ENCODE results near the gene AGO1.
A peak's percentile ranks its signal among the peaks of the same experiment; 100 is the strongest.
"Not testable (repeated sequence)": the region's sequence is repeated elsewhere in the genome, so short reads cannot be mapped to it uniquely, and the experiment has no call there.

AGO1 gene

GRCh38 chr1:35915693-35916092 is 32.7 kb downstream of the AGO1 start:
- DNase-seq (ENCODE audit: low read depth), result no peak

- DNase-seq (ENCODE audit: low read depth), result no peak
Observed at GRCh38 chr1:35923791-35924221, 40.8 kb downstream of the AGO1 start.

- DNase-seq (ENCODE audit: low read depth), result no peak
Observed at GRCh38 chr1:35924838-35925237, 41.8 kb downstream of the AGO1 start.

- DNase-seq (ENCODE audit: low read depth), result no peak
Observed at GRCh38 chr1:35925741-35926140, 42.7 kb downstream of the AGO1 start.

GRCh38 chr1:35927472-35927871 is 44.5 kb downstream of the AGO1 start:
- no peak for DNase-seq (ENCODE audit: low read depth)

GRCh38 chr1:35929730-35930592 is 47.0 kb downstream of the AGO1 start:
- peak; percentile 13 for DNase-seq (ENCODE audit: low read depth)

GRCh38 chr1:35930593-35931445 is 47.8 kb downstream of the AGO1 start, which contains the start of gene AGO3:
TSS of gene AGO3 (plus strand) at chr1:35931105. CDS start at chr1:35931427, 322 bp downstream.
- peak; percentile 85 for DNase-seq (ENCODE audit: low read depth)

GRCh38 chr1:35931446-35932157 is 48.6 kb downstream of the AGO1 start:
- DNase-seq (ENCODE audit: low read depth), result no peak

- no peak for DNase-seq (ENCODE audit: low read depth)
Observed at GRCh38 chr1:35932158-35932636, 49.2 kb downstream of the AGO1 start.

GRCh38 chr1:35932941-35933340 is 49.9 kb downstream of the AGO1 start:
- DNase-seq (ENCODE audit: low read depth), result no peak

- no peak for DNase-seq (ENCODE audit: low read depth)
Observed at GRCh38 chr1:35935442-35936388, 52.7 kb downstream of the AGO1 start.

GRCh38 chr1:35936838-35937237 is 53.8 kb downstream of the AGO1 start:
- no peak for DNase-seq (ENCODE audit: low read depth)

GRCh38 chr1:35939484-35939883 is 56.5 kb downstream of the AGO1 start:
- no peak for DNase-seq (ENCODE audit: low read depth)

- no peak for DNase-seq (ENCODE audit: low read depth)
Observed at GRCh38 chr1:35945327-35945726, 62.3 kb downstream of the AGO1 start.

GRCh38 chr1:35947547-35947946 is 64.5 kb downstream of the AGO1 start:
- DNase-seq (ENCODE audit: low read depth), result no peak

GRCh38 chr1:35958558-35958957 is 75.5 kb downstream of the AGO1 start:
- DNase-seq (ENCODE audit: low read depth), result no peak

- DNase-seq (ENCODE audit: low read depth), result no peak
Observed at GRCh38 chr1:35959304-35959703, 76.3 kb downstream of the AGO1 start.

GRCh38 chr1:35962952-35963351 is 79.9 kb downstream of the AGO1 start:
- DNase-seq (ENCODE audit: low read depth), result no peak

- not testable (repeated sequence) for DNase-seq (ENCODE audit: low read depth)
Observed at GRCh38 chr1:35964277-35964676, 81.3 kb downstream of the AGO1 start.

GRCh38 chr1:35968396-35968795 is 85.4 kb downstream of the AGO1 start:
- no peak for DNase-seq (ENCODE audit: low read depth)

GRCh38 chr1:35971601-35972000 is 88.6 kb downstream of the AGO1 start:
- DNase-seq (ENCODE audit: low read depth), result no peak

Data from activated T-helper 9 cell treated with anti-CD3 and anti-CD28 coated beads, Interleukin-2, amount 50 U/mL, for 16 hours (primary cell).